Measurements from ENCODE around the gene MYEOV.

Gene MYEOV

DNA sequence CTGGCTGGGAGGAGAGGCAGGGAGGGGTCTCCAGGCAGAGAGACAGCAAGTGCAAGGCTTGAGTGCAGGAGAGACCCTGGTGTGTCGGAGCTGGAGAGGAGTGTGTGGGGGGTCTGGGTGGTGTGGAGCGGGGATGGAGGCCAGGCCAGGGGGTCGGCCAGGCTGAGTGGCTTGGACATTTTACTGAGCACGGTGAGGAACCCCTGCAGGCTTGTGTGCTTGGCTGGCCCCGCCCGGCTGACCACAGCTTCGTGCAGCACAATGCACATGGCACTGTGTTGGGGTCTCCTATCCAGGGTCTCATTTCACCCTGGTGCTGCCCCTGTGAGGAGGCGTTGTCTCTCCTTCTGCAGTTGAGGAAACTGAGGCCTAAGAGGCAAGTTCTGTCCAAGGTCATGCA lies 5.6 kb downstream of the MYEOV start:
- ChIA-PET POLR2A (no interaction called here), CTCF (interaction anchor here (0.6 kb wide), 1 partner anchor 17 kb away, joined by 4 read pairs; no protein-coding TSS in a partner anchor)
- Histone ChIP-seq H3K9me3 (ENCODE audit: control insufficient read depth, insufficient read depth, low read depth, low read length) (no peaks in the 10 kb centered on the region), H3K4me3 (ENCODE audit: low read depth, low read length) (no peak overlapping the region), H3K27ac (ENCODE audit: extremely low read depth, low read depth, low read length) (no peak overlapping the region), H3K36me3 (ENCODE audit: control insufficient read depth in 2 of 2, insufficient read depth in 1 of 2, low read length in 2 of 2) (no peaks in the 10 kb centered on the region), H3K4me1 (ENCODE audit: control insufficient read depth, insufficient read depth, low read length) (peaks cover 6% of the 10 kb centered on the region; the same call in 1 of the 2 replicates)
- TF ChIP-seq ZNF248 (tag by site-specific recombination; IDR thresholded peaks at IDR 0.05), result no peak
- TF ChIP-seq ZNF654 (tag by site-specific recombination; IDR thresholded peaks at IDR 0.05; ENCODE audit: low read depth), result no peak

DNA sequence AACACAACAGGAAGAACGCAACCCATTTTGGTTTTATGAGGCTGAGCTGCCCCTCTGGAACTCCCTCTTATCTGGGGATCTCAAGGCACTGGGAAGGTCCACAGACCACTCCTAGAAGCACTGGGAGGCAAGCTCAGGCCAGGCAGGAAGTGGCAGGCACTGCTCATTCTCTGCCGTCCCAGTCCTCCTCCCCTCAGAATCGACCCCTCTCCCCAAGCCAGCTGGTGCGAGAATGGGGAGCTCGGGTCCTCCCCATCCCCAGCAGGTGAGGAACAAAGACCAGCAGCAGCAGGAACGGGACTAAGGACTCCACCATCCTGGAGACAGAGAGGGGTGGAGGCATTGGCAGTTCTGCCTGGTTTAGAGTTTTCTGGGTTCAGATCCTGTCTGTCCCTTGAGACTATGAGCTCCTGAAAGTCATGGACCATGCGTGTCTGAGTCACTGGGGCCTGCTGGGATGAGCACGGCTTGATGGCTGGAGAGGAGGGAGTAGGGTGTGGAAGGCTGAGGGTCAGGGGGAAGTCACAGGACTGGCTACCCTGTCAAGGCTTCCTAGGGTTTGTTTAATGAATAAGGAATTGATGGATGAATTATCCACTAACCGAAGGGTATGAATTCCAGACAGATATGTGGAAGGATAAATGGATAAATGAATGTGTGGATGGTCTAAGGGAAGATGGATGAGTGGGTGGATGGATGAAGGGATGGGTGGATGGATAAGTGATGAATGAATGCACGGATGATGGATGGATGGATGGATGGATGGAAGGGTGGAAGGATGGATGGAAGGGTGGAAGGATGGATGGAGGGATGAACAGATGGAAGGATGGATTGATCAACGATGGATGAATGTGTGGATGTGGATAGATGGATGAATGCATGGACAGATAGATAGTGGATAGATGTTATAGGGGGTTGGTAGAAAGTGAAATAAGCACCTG lies 6.4 kb downstream of the MYEOV start:
- Histone ChIP-seq H3K36me3 (ENCODE audit: control insufficient read depth in 2 of 2, insufficient read depth in 1 of 2, low read length in 2 of 2) (no peaks in the 10 kb centered on the region), H3K9me3 (ENCODE audit: control insufficient read depth, insufficient read depth, low read depth, low read length) (no peaks in the 10 kb centered on the region), H3K4me1 (ENCODE audit: control insufficient read depth, insufficient read depth, low read length) (peaks cover 6% of the 10 kb centered on the region; the same call in 1 of the 2 replicates), H3K4me3 (ENCODE audit: low read depth, low read length) (no peak overlapping the region), H3K27ac (ENCODE audit: extremely low read depth, low read depth, low read length) (no peak overlapping the region)
- POLR2A ChIA-PET, result no interaction called here
- CTCF ChIA-PET, result no interaction called here
- TF ChIP-seq ZNF600 (tag by site-specific recombination; IDR thresholded peaks at IDR 0.05), result 0 out of 2 replicates have a peak, but pooled peaks have one; percentile 14
- TF ChIP-seq ZNF366 (tag by site-specific recombination; conservative IDR thresholded peaks at IDR 0.05), result peak; percentile 100
- TF ChIP-seq, protein P1, sequence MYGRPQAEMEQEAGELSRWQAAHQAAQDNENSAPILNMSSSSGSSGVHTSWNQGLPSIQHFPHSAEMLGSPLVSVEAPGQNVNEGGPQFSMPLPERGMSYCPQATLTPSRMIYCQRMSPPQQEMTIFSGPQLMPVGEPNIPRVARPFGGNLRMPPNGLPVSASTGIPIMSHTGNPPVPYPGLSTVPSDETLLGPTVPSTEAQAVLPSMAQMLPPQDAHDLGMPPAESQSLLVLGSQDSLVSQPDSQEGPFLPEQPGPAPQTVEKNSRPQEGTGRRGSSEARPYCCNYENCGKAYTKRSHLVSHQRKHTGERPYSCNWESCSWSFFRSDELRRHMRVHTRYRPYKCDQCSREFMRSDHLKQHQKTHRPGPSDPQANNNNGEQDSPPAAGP (tag by site-specific recombination; IDR thresholded peaks at IDR 0.05), result 0 out of 2 replicates have a peak, but pooled peaks have one; percentile 25
- peak; percentile 35; the same call in 1 of the 2 replicates for TF ChIP-seq ZIC2 (tag by site-specific recombination; IDR thresholded peaks at IDR 0.05)
- peak; percentile 48 for TF ChIP-seq ZFHX2 (tag by site-specific recombination; conservative IDR thresholded peaks at IDR 0.05)
- TF ChIP-seq ZBTB17 (tag by site-specific recombination; IDR thresholded peaks at IDR 0.05), result peak; percentile 87
- TF ChIP-seq ZNF621 (tag by site-specific recombination; IDR thresholded peaks at IDR 0.05), result no peak
- TF ChIP-seq GLIS1 (tag by site-specific recombination; IDR thresholded peaks at IDR 0.05), result no peak
- TF ChIP-seq, protein P2, sequence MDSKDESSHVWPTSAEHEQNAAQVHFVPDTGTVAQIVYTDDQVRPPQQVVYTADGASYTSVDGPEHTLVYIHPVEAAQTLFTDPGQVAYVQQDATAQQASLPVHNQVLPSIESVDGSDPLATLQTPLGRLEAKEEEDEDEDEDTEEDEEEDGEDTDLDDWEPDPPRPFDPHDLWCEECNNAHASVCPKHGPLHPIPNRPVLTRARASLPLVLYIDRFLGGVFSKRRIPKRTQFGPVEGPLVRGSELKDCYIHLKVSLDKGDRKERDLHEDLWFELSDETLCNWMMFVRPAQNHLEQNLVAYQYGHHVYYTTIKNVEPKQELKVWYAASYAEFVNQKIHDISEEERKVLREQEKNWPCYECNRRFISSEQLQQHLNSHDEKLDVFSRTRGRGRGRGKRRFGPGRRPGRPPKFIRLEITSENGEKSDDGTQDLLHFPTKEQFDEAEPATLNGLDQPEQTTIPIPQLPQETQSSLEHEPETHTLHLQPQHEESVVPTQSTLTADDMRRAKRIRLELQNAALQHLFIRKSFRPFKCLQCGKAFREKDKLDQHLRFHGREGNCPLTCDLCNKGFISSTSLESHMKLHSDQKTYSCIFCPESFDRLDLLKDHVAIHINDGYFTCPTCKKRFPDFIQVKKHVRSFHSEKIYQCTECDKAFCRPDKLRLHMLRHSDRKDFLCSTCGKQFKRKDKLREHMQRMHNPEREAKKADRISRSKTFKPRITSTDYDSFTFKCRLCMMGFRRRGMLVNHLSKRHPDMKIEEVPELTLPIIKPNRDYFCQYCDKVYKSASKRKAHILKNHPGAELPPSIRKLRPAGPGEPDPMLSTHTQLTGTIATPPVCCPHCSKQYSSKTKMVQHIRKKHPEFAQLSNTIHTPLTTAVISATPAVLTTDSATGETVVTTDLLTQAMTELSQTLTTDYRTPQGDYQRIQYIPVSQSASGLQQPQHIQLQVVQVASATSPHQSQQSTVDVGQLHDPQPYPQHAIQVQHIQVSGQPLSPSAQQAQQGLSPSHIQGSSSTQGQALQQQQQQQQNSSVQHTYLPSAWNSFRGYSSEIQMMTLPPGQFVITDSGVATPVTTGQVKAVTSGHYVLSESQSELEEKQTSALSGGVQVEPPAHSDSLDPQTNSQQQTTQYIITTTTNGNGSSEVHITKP (tag by site-specific recombination; IDR thresholded peaks at IDR 0.05), result peak; percentile 36; the same call in 1 of the 2 replicates
- peak; percentile 40; the same call in 1 of the 2 replicates for TF ChIP-seq FEZF1 (tag by site-specific recombination; IDR thresholded peaks at IDR 0.05)

DNA sequence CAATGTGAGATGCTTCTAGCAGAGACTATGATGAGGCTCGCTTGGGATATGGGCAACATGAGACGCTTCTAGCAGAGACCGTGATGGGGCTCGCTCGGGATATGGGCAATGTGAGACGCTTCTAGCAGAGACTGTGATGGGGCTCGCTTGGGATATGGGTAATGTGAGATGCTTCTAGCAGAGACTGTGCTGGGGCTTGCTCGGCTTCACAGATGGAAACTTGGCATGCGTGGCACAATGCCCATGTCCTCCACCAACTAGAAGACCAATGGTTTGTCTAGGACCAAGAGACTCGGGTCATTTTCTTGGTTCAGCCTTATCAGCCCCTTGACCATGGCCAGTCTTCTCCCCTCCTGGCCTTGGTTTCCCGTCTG lies 7.1 kb downstream of the MYEOV start:
- no peaks in the 10 kb centered on the region for H3K36me3 ChIP-seq (ENCODE audit: control insufficient read depth in 2 of 2, insufficient read depth in 1 of 2, low read length in 2 of 2)
- no peak overlapping the region for H3K4me3 ChIP-seq (ENCODE audit: low read depth, low read length)
- no peak overlapping the region for H3K27ac ChIP-seq (ENCODE audit: extremely low read depth, low read depth, low read length)
- peaks cover 6% of the 10 kb centered on the region; the same call in 1 of the 2 replicates for H3K4me1 ChIP-seq (ENCODE audit: control insufficient read depth, insufficient read depth, low read length)
- POLR2A ChIA-PET, result no interaction called here
- CTCF ChIA-PET, result no interaction called here
- H3K9me3 ChIP-seq (ENCODE audit: control insufficient read depth, insufficient read depth, low read depth, low read length), result no peaks in the 10 kb centered on the region
- TF ChIP-seq ZNF76 (tag by site-specific recombination; IDR thresholded peaks at IDR 0.05; ENCODE audit: borderline replicate concordance, low read depth) (no peak), ZNF596 (tag by site-specific recombination; IDR thresholded peaks at IDR 0.05) (no peak), ZNF391 (tag by site-specific recombination; IDR thresholded peaks at IDR 0.05; ENCODE audit: borderline replicate concordance, low read depth) (no peak), ZNF501 (tag by site-specific recombination; IDR thresholded peaks at IDR 0.05) (no peak), KLF1 (tag by site-specific recombination; IDR thresholded peaks at IDR 0.05) (no peak), ZNF791 (tag by site-specific recombination; IDR thresholded peaks at IDR 0.05) (no peak), ZNF830 (tag by site-specific recombination; IDR thresholded peaks at IDR 0.05; ENCODE audit: low read depth) (no peak), BCL11A (tag by site-specific recombination; IDR thresholded peaks at IDR 0.05; ENCODE audit: low read depth) (no peak)
- TF ChIP-seq, protein P3, sequence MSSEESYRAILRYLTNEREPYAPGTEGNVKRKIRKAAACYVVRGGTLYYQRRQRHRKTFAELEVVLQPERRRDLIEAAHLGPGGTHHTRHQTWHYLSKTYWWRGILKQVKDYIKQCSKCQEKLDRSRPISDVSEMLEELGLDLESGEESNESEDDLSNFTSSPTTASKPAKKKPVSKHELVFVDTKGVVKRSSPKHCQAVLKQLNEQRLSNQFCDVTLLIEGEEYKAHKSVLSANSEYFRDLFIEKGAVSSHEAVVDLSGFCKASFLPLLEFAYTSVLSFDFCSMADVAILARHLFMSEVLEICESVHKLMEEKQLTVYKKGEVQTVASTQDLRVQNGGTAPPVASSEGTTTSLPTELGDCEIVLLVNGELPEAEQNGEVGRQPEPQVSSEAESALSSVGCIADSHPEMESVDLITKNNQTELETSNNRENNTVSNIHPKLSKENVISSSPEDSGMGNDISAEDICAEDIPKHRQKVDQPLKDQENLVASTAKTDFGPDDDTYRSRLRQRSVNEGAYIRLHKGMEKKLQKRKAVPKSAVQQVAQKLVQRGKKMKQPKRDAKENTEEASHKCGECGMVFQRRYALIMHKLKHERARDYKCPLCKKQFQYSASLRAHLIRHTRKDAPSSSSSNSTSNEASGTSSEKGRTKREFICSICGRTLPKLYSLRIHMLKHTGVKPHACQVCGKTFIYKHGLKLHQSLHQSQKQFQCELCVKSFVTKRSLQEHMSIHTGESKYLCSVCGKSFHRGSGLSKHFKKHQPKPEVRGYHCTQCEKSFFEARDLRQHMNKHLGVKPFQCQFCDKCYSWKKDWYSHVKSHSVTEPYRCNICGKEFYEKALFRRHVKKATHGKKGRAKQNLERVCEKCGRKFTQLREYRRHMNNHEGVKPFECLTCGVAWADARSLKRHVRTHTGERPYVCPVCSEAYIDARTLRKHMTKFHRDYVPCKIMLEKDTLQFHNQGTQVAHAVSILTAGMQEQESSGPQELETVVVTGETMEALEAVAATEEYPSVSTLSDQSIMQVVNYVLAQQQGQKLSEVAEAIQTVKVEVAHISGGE (tag by site-specific recombination; conservative IDR thresholded peaks at IDR 0.05; ENCODE audit: low read depth), result no peak
- TF ChIP-seq, protein P4, sequence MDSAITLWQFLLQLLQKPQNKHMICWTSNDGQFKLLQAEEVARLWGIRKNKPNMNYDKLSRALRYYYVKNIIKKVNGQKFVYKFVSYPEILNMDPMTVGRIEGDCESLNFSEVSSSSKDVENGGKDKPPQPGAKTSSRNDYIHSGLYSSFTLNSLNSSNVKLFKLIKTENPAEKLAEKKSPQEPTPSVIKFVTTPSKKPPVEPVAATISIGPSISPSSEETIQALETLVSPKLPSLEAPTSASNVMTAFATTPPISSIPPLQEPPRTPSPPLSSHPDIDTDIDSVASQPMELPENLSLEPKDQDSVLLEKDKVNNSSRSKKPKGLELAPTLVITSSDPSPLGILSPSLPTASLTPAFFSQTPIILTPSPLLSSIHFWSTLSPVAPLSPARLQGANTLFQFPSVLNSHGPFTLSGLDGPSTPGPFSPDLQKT (IDR thresholded peaks at IDR 0.05; ENCODE audit: borderline replicate concordance, low read depth, low read length), result no peak

All from HEK293 (cell line).